Calu3 (cell line): Measurements from ENCODE around the gene CALN1. TPM values are rescaled to one million over a fixed set of nuclear protein-coding genes. Genes with fewer than 3 reads are reported as not detected.
"Not testable (repeated sequence)": the region's sequence is repeated elsewhere in the genome, so short reads cannot be mapped to it uniquely, and the experiment has no call there.

Experiments used
- BruUV-seq: library from RNA; stranded (reverse); fragments of 400-500 nt; replicated peaks from 2 replicates; lab custom pipeline; 2021; lab: Mats Ljungman, UMichigan
- CTCF ChIA-PET: fragments of 300-600 bp; sonication (Branson Sonifier 250); formaldehyde crosslinking; loops from one replicate; lab custom pipeline; 2022; ENCODE audit warnings: antibody characterized with exemption; lab: Charles Lee
- DNase-seq: peaks from one replicate; pipeline ENCODE4 v3.0.0; 2022
- H3K27ac Mint-ChIP-seq: one replicate; pipeline ENCODE4 v1.8.0; 2022; ENCODE audit warnings: mixed read lengths; ENCODE audit not compliant: unreplicated experiment
- H3K27me3 Mint-ChIP-seq: one replicate; pipeline ENCODE4 v1.8.0; 2022; ENCODE audit warnings: mixed read lengths; ENCODE audit not compliant: unreplicated experiment
- H3K36me3 Mint-ChIP-seq: one replicate; pipeline ENCODE4 v1.8.0; 2022; ENCODE audit warnings: mild to moderate bottlenecking, moderate library complexity, mixed read lengths; ENCODE audit not compliant: insufficient read depth, unreplicated experiment
- H3K4me1 Mint-ChIP-seq: one replicate; pipeline ENCODE4 v1.8.0; 2022; ENCODE audit warnings: mild to moderate bottlenecking, low read depth, mixed read lengths; ENCODE audit not compliant: unreplicated experiment
- H3K4me3 Mint-ChIP-seq: one replicate; pipeline ENCODE4 v1.8.0; 2022; ENCODE audit warnings: mild to moderate bottlenecking, low read depth, moderate library complexity, mixed read lengths; ENCODE audit not compliant: unreplicated experiment
- H3K9me3 Mint-ChIP-seq: one replicate; pipeline ENCODE4 v1.8.0; 2022; ENCODE audit warnings: low read depth, mixed read lengths; ENCODE audit not compliant: unreplicated experiment
- CTCF ChIP-seq: fragments of 200-600 bp; IDR thresholded peaks from one replicate; pipeline ENCODE4 v1.8.0; 2022; ENCODE audit warnings: antibody characterized with exemption; ENCODE audit not compliant: unreplicated experiment
- intact Hi-C: fragments of 100-400 bp; cut with micrococcal nuclease; formaldehyde crosslinking; loops from one replicate; pipeline ENCODE4 v1.10.0; 2022; ENCODE audit not compliant: unreplicated experiment
- total RNA-seq: library from RNA; stranded (reverse); gene quantifications from 2 replicates; pipeline ENCODE4 v1.2.3, GENCODE V29; 2022

CALN1 gene
- total RNA-seq, 1 experiment from 2014 or later: not detected

GRCh38 chr7:71739520-71740173 lies 672.5 kb downstream of the CALN1 start:
- no peak for DNase-seq
- H3K36me3 Mint-ChIP-seq: no peaks in the 10 kb centered on the region
- intact Hi-C loops: no loop called here
- no peak overlapping the region for H3K27ac Mint-ChIP-seq
- no peaks in the 10 kb centered on the region for H3K4me1 Mint-ChIP-seq
- H3K27me3 Mint-ChIP-seq: no peaks in the 10 kb centered on the region
- TF ChIP-seq CTCF: no peak
- no TSS peak for BruUV-seq
- H3K9me3 Mint-ChIP-seq: peaks cover 2% of the 10 kb centered on the region
- CTCF ChIA-PET: no interaction called here
- no peak overlapping the region for H3K4me3 Mint-ChIP-seq

- DNase-seq, H3K9me3 Mint-ChIP-seq, H3K27ac Mint-ChIP-seq, H3K27me3 Mint-ChIP-seq, intact Hi-C loops, CTCF ChIA-PET, BruUV-seq, H3K4me1 Mint-ChIP-seq, H3K4me3 Mint-ChIP-seq, H3K36me3 Mint-ChIP-seq: not testable (repeated sequence)
Observed at GRCh38 chr7:71737931-71738540, 674.1 kb downstream of the CALN1 start.

- Mint-ChIP-seq H3K27ac (no peak overlapping the region), H3K9me3 (peaks cover 2% of the 10 kb centered on the region), H3K4me3 (no peak overlapping the region), H3K36me3 (no peaks in the 10 kb centered on the region), H3K27me3 (no peaks in the 10 kb centered on the region), H3K4me1 (no peaks in the 10 kb centered on the region)
- CTCF ChIA-PET: no interaction called here
- TF ChIP-seq CTCF: peak; percentile 43
- DNase-seq: peak; percentile 44
- BruUV-seq: no TSS peak
- intact Hi-C loops: no loop called here
Observed at GRCh38 chr7:71735961-71736556, 676.1 kb downstream of the CALN1 start.

GRCh38 chr7:71733107-71733870 lies 678.8 kb downstream of the CALN1 start:
- H3K27ac Mint-ChIP-seq: no peak overlapping the region
- peak; percentile 63 for DNase-seq
- peak; percentile 37 for TF ChIP-seq CTCF
- no peaks in the 10 kb centered on the region for H3K27me3 Mint-ChIP-seq
- no TSS peak for BruUV-seq
- H3K36me3 Mint-ChIP-seq: no peaks in the 10 kb centered on the region
- H3K4me3 Mint-ChIP-seq: no peak overlapping the region
- intact Hi-C loops: loop anchor here (2.0 kb wide), 1 partner anchor 876 kb away; no protein-coding TSS in a partner anchor
- H3K9me3 Mint-ChIP-seq: peaks cover 2% of the 10 kb centered on the region
- CTCF ChIA-PET: interaction anchor here (0.7 kb wide), 2 partner anchors 875 to 893 kb away, joined by 3 read pairs; no protein-coding TSS in a partner anchor
- H3K4me1 Mint-ChIP-seq: no peaks in the 10 kb centered on the region
